HG02759 (cell line): ENCODE results near the gene FAM76B.

Source experiments
- ATAC-seq: cut with Tn5 transposase; IDR thresholded peaks from one replicate; pipeline ENCODE4 v1.9.1; 2021; ENCODE audit warnings: mild to moderate bottlenecking, moderate library complexity; ENCODE audit not compliant: unreplicated experiment

Gene FAM76B

GRCh38 chr11:95734009-95734572, 55.5 kb downstream of the FAM76B start:
- no peak for ATAC-seq

DNA sequence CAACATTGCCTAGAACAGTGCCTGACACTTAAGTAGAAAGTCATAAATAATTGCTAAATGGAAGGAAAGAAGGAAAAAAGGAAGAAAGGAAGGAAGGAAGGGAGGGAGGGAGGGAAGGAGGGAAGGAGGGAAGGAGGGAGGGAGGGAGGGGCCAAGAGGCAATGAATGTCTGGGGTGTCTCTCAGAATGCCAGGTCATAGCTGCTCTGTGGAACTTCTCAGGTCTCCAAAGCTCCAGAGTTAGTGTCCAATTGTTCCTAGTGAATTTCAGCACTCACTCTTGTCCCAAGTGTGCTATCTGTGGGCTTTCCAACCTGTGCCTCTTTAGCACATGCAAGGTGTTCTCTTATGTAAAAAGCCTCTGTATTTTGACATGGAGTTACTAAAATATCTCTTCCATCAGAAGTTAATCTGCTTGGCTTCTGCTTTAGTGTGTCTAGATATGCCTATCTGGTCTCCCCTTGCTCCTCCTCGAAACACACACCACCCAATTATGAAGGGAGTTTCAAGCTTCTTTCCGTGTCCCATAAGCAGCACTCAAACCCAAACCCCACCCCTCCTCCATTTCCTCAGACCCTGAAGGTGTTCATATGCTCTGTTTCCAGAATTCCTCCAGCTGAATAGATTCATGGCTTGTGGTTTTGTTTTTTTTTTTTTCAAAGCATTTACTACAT, 56.5 kb downstream of the FAM76B start:
- no peak for ATAC-seq

GRCh38 chr11:95729462-95729861, 60.1 kb downstream of the FAM76B start:
- ATAC-seq, result no peak

GRCh38 chr11:95728790-95729189, 60.8 kb downstream of the FAM76B start:
- no peak for ATAC-seq

- no peak for ATAC-seq
Observed at GRCh38 chr11:95728094-95728493, 61.5 kb downstream of the FAM76B start.

- ATAC-seq, result no peak
Observed at GRCh38 chr11:95727620-95728019, 62.0 kb downstream of the FAM76B start.

DNA sequence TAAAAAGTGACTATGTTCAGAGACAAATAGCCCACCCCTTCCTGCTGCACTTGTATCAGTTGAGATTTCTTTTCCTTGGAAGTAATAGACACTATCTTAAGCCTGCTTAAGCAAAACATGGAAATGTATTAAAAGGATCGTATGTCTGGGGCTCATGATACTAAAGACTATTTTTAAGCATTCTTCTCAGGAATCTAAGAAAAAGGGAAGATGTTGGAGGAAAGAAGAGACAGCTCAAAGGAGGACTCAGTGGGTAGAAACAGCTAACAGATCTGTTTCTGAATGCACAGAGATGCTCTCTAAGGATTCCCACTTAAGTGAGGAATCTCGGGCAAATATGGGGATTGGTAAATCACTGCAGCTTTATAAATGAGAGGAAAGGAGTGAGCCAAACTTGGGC, 62.5 kb downstream of the FAM76B start:
- no peak for ATAC-seq

DNA sequence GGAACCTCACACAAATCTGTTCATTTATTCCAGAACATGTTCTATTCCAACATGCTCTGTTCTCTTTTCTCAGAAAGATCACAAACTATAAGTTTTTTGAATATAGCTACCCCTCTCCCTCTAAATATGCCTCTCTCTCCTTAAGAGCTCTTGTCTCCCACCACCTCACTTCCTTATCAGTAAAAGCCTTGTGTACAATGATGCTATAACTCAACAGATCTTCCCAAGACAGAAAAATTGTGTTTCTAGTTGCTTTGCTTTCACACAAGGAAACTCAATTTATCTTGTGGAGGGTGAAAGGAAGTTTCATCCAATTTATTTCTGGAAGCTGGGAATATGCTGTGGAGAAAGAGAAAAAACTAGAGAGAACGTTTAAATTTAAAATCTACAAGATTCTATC, 64.4 kb downstream of the FAM76B start:
- ATAC-seq, result no peak

GRCh38 chr11:95723361-95723942, 66.1 kb downstream of the FAM76B start:
- ATAC-seq, result no peak

GRCh38 chr11:95720195-95720594, 69.4 kb downstream of the FAM76B start:
- no peak for ATAC-seq
